GM12892 (cell line): Measurements from ENCODE around the gene MYZAP.

Experiments
- POLR2A ChIP-seq: IDR thresholded peaks from 2 replicates; pipeline ENCODE4 v1.6.1; 2011; ENCODE audit warnings: low read depth, low read length, control low read depth
- POLR2AphosphoS5 ChIP-seq: IDR thresholded peaks from 2 replicates; pipeline ENCODE4 v1.6.1; 2011; ENCODE audit warnings: low read depth, low read length, control low read depth
- TAF1 ChIP-seq: IDR thresholded peaks from 2 replicates; pipeline ENCODE4 v1.6.1; 2011; ENCODE audit warnings: low read depth, mild to moderate bottlenecking, control low read depth, low read length, borderline replicate concordance

DNA sequence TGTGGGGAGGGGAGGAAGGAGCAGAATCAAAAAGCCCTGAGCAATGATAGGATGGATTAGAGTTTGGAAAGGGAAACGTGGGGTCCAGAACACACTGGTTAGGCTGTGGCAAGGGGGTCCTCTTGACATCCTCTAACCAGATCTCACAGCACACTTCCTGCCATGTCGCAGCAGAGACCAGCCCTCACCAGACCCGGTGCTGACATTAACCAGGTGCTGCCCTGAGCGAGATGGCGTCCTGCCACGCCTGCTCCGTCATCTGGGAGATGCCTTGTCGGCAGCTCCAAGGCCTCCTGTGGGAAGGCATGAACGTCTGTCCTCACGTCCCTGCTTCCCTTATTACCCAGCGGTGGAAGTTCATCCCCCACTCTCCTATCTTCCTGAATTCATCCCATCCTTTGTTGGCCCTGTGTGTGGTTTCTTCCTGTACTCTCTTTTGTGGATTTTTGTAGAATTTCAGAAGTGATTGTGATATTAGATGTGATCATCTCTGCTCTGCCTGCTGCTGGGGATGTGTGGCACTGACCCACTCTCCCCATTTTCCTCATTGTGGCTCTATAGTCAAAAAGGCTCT lies 29.4 kb upstream of the MYZAP start:
- TF ChIP-seq POLR2AphosphoS5, result no peak
- TF ChIP-seq POLR2A, result no peak
- no peak for TF ChIP-seq TAF1
